HG03439 (cell line): ENCODE results near the gene SLC35A4.
"Not testable (repeated sequence)": the region's sequence is repeated elsewhere in the genome, so short reads cannot be mapped to it uniquely, and the experiment has no call there.

Experiments
- ATAC-seq: cut with Tn5 transposase; IDR thresholded peaks from one replicate; pipeline ENCODE4 v1.9.1; 2021; ENCODE audit warnings: mild to moderate bottlenecking, moderate library complexity; ENCODE audit not compliant: unreplicated experiment

SLC35A4 gene

GRCh38 chr5:140557965-140558364, 6.7 kb upstream of the SLC35A4 start:
- no peak for ATAC-seq

GRCh38 chr5:140558542-140558941, 6.1 kb upstream of the SLC35A4 start:
- no peak for ATAC-seq

GRCh38 chr5:140560227-140560626, 4.4 kb upstream of the SLC35A4 start:
- ATAC-seq = no peak

GRCh38 chr5:140561753-140562523, 2.7 kb upstream of the SLC35A4 start:
- no peak for ATAC-seq

GRCh38 chr5:140563596-140563995, 1.0 kb upstream of the SLC35A4 start:
- no peak for ATAC-seq

- no peak for ATAC-seq
Measured at GRCh38 chr5:140565024-140565779, 574 bp downstream of the SLC35A4 start.

- no peak for ATAC-seq
Measured at GRCh38 chr5:140565780-140566095, 1.1 kb downstream of the SLC35A4 start.

- ATAC-seq = no peak
Measured at GRCh38 chr5:140566665-140567064, 2.0 kb downstream of the SLC35A4 start.

GRCh38 chr5:140567136-140567818, 2.6 kb downstream of the SLC35A4 start:
- ATAC-seq = no peak

- ATAC-seq = no peak
Measured at GRCh38 chr5:140567871-140568270, 3.2 kb downstream of the SLC35A4 start.

GRCh38 chr5:140568443-140569063, 3.9 kb downstream of the SLC35A4 start:
- no peak for ATAC-seq

- ATAC-seq = no peak
Measured at GRCh38 chr5:140569197-140569596, 4.6 kb downstream of the SLC35A4 start.

- no peak for ATAC-seq
Measured at GRCh38 chr5:140570058-140570457, 5.4 kb downstream of the SLC35A4 start.

- no peak for ATAC-seq
Measured at GRCh38 chr5:140570488-140570887, 5.9 kb downstream of the SLC35A4 start.

GRCh38 chr5:140571105-140571504, 6.5 kb downstream of the SLC35A4 start:
- ATAC-seq = no peak

GRCh38 chr5:140573683-140574082, 9.1 kb downstream of the SLC35A4 start:
- no peak for ATAC-seq

- no peak for ATAC-seq
Measured at GRCh38 chr5:140574165-140574564, 9.5 kb downstream of the SLC35A4 start.

- no peak for ATAC-seq
Measured at GRCh38 chr5:140575309-140575708, 10.7 kb downstream of the SLC35A4 start.

GRCh38 chr5:140576776-140577201, 12.2 kb downstream of the SLC35A4 start:
- ATAC-seq = no peak

GRCh38 chr5:140579188-140579747, 14.6 kb downstream of the SLC35A4 start:
- not testable (repeated sequence) for ATAC-seq

GRCh38 chr5:140587495-140587894, 22.9 kb downstream of the SLC35A4 start:
- no peak for ATAC-seq
